ENCODE data around the gene POLR3C. TPM values are rescaled to one million over a fixed set of nuclear protein-coding genes. Genes with fewer than 3 reads are reported as not detected.

The POLR3C gene
- total and polyA plus RNA-seq, 2 donors (not counting 1 experiment from before 2014, with no cell fraction given): 36.5 to 49.3 TPM

DNA sequence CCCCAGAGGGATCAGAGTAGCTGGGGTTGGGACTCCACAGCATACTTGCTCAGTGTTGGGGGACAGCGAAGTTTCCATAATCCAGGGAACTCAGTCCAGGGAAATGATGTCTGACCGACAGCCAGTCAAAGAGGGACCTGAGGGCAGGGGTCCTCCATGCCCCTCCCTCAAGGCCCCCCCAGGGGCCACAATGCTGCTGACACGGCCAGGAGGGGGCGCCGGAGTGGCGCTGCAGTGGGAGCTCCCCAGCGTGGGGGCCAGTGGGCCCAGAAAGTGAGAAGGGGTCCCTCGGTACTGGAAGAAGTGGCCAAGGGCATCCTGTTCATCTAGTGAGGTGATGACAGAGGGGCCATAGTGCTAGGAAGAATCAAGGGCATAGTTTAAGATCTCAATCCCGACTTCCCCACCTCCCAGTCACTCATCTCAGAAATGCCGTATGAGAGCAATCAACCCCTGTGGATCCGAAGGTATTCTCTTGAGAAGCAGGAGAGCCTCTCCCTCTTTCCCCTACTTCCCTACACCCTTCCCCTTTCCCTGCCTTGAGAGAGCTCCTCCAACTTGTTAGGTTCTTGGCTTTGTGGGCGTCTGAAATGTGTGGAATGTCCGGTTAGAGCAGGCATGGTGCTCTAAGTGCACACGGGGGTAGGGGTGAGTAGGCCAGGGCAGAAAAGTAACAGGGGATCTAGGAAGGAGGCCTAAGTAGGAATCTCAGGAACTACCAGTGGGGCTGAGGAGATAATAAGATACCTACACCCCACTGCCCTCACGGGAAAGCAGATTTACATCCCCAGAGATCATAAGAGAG is 25.6 kb downstream of the POLR3C start:
- Mint-ChIP-seq H3K4me3 (no peak overlapping the region), H3K4me1 (peaks cover 7% of the 10 kb centered on the region), H3K27me3 (no peaks in the 10 kb centered on the region), H3K27ac (no peak overlapping the region), H3K9me3 (ENCODE audit: insufficient read depth) (no peaks in the 10 kb centered on the region)
- no peak for TF ChIP-seq EZH2 (IDR thresholded peaks at IDR 0.05; ENCODE audit: borderline replicate concordance, insufficient read depth, low read depth, low read length, poor library complexity, severe bottlenecking)
- TF ChIP-seq, protein P1, sequence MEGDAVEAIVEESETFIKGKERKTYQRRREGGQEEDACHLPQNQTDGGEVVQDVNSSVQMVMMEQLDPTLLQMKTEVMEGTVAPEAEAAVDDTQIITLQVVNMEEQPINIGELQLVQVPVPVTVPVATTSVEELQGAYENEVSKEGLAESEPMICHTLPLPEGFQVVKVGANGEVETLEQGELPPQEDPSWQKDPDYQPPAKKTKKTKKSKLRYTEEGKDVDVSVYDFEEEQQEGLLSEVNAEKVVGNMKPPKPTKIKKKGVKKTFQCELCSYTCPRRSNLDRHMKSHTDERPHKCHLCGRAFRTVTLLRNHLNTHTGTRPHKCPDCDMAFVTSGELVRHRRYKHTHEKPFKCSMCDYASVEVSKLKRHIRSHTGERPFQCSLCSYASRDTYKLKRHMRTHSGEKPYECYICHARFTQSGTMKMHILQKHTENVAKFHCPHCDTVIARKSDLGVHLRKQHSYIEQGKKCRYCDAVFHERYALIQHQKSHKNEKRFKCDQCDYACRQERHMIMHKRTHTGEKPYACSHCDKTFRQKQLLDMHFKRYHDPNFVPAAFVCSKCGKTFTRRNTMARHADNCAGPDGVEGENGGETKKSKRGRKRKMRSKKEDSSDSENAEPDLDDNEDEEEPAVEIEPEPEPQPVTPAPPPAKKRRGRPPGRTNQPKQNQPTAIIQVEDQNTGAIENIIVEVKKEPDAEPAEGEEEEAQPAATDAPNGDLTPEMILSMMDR (IDR thresholded peaks at IDR 0.05): peak; percentile 27
- H3K27me3 ChIP-seq (replicated peaks in 1 of 4; ENCODE audit: control extremely low read depth in 1 of 4, control insufficient read depth in 3 of 4, insufficient read depth in 4 of 4, low read length in 3 of 4): no peaks in the 10 kb centered on the region
- 93% methylated on average over 3 of the region's 15 CpGs for WGBS (ENCODE audit: insufficient coverage)
- POLR2A ChIA-PET: no interaction called here
- no peaks in the 10 kb centered on the region for H4K20me1 ChIP-seq (ENCODE audit: control insufficient read depth, insufficient read depth, low read length, poor library complexity, severe bottlenecking)
- no peak overlapping the region for H3K4me2 ChIP-seq (replicated peaks; ENCODE audit: low read depth, low read length, poor library complexity, severe bottlenecking)
- no peaks in the 10 kb centered on the region for H3K9me3 ChIP-seq (ENCODE audit: control extremely low read depth in 1 of 3, control insufficient read depth in 2 of 3, insufficient read depth in 1 of 3, low read length in 2 of 3)
- intact Hi-C loops (cut with micrococcal nuclease): loop anchor here (5.0 kb wide), 1 partner anchor 38 kb away; the partner anchor contains the start of gene ANKRD35
- peaks cover 0 to 42% of the 10 kb centered on the region in 2 experiments for H3K36me3 ChIP-seq (replicated peaks in 1 of 2; ENCODE audit: control extremely low read depth in 1 of 2, control insufficient read depth in 1 of 2, extremely low read depth in 1 of 2, insufficient read depth in 2 of 2, low read length in 1 of 2)
- CTCF ChIA-PET: interaction anchor here (0.8 to 6.5 kb wide), 6 partner anchors 8 to 163 kb away, joined by 3 to 107 read pairs (median 5); partner anchors contain the start of genes ITGA10 and PIAS3
- H3K27ac ChIP-seq (ENCODE audit: low read length in 2 of 2): no peak overlapping the region
- ATAC-seq (ENCODE audit: low read depth): no peak
- H3K9ac ChIP-seq (ENCODE audit: low read length): no peak overlapping the region
- H3K79me2 ChIP-seq (ENCODE audit: control insufficient read depth, insufficient read depth, low read length): no peaks in the 10 kb centered on the region
- H3K4me1 ChIP-seq (ENCODE audit: control insufficient read depth in 2 of 2, insufficient read depth in 2 of 2, low read length in 2 of 2): peaks cover 16 to 21% of the 10 kb centered on the region in 2 donors
- DNase-seq: no peak
- H2AFZ ChIP-seq (ENCODE audit: insufficient read depth, low read depth, low read length, poor library complexity, severe bottlenecking): no peak overlapping the region
- H3K4me3 ChIP-seq (ENCODE audit: control extremely low read depth in 1 of 5, extremely low read depth in 1 of 5, insufficient read depth in 1 of 5, low read depth in 2 of 5, low read length in 4 of 5): no peak overlapping the region

DNA sequence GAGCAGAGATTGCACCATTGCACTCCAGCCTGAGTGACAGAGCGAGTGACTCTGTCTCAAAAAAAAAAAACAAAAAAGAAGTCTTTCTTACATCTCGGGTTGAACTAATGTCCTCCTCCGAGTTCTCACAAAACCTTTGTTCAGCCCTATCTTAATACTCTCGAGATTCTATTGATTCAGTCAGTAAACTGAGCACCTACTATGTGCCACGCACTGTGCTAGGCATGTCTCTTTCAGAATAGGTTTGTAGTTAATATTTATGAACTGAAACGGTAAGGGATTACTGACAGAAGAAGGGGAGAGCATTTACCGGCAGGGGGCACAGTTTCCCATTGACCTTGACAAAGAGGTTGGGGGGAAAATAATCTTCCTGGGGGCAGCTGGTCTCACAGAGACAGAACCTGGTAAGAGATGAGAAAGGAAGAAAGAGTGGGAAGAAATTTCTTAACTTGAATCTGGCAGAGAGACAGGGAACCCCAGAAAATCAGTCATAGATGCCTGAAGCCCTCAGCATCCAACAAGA is 31.5 kb downstream of the POLR3C start:
- DNase-seq (no peak), ATAC-seq (ENCODE audit: low read depth) (no peak)
- H3K27me3 ChIP-seq (replicated peaks in 1 of 4; ENCODE audit: control extremely low read depth in 1 of 4, control insufficient read depth in 3 of 4, insufficient read depth in 4 of 4, low read length in 3 of 4): no peaks in the 10 kb centered on the region
- H3K9me3 Mint-ChIP-seq (ENCODE audit: insufficient read depth): no peaks in the 10 kb centered on the region
- H3K4me1 Mint-ChIP-seq: peaks cover 11% of the 10 kb centered on the region
- H3K4me1 ChIP-seq (ENCODE audit: control insufficient read depth in 2 of 2, insufficient read depth in 2 of 2, low read length in 2 of 2): peaks cover 9 to 14% of the 10 kb centered on the region in 2 donors
- no peak overlapping the region for H3K27ac Mint-ChIP-seq
- CTCF ChIA-PET: interaction anchor here (1.0 to 1.7 kb wide), 2 partner anchors 10 to 163 kb away, joined by 3 to 6 read pairs; partner anchors contain the start of gene NUDT17
- POLR2A ChIA-PET: no interaction called here
- no peaks in the 10 kb centered on the region for H4K20me1 ChIP-seq (ENCODE audit: control insufficient read depth, insufficient read depth, low read length, poor library complexity, severe bottlenecking)
- peak overlapping the region; percentile 7 for H3K4me3 Mint-ChIP-seq
- TF ChIP-seq, protein P1 (IDR thresholded peaks at IDR 0.05): peak; percentile 22
- no peak for TF ChIP-seq EZH2 (IDR thresholded peaks at IDR 0.05; ENCODE audit: borderline replicate concordance, insufficient read depth, low read depth, low read length, poor library complexity, severe bottlenecking)
- no peaks in the 10 kb centered on the region for H3K27me3 Mint-ChIP-seq
- 94% methylated on average over 4 of the region's 7 CpGs for WGBS (ENCODE audit: insufficient coverage)
- H2AFZ ChIP-seq (ENCODE audit: insufficient read depth, low read depth, low read length, poor library complexity, severe bottlenecking): no peak overlapping the region
- H3K79me2 ChIP-seq (ENCODE audit: control insufficient read depth, insufficient read depth, low read length): peaks cover 9% of the 10 kb centered on the region
- H3K4me2 ChIP-seq (replicated peaks; ENCODE audit: low read depth, low read length, poor library complexity, severe bottlenecking): no peak overlapping the region
- no peak overlapping the region for H3K9ac ChIP-seq (ENCODE audit: low read length)
- intact Hi-C loops (cut with micrococcal nuclease): loop anchor here (5.0 kb wide), 1 partner anchor 142 kb away; the partner anchor contains the start of gene TXNIP
- no peak overlapping the region for H3K4me3 ChIP-seq (ENCODE audit: control extremely low read depth in 1 of 5, extremely low read depth in 1 of 5, insufficient read depth in 1 of 5, low read depth in 2 of 5, low read length in 4 of 5)
- peaks cover 0 to 40% of the 10 kb centered on the region in 2 experiments for H3K36me3 ChIP-seq (replicated peaks in 1 of 2; ENCODE audit: control extremely low read depth in 1 of 2, control insufficient read depth in 1 of 2, extremely low read depth in 1 of 2, insufficient read depth in 2 of 2, low read length in 1 of 2)
- no peak overlapping the region for H3K27ac ChIP-seq (ENCODE audit: low read length in 2 of 2)
- H3K9me3 ChIP-seq (ENCODE audit: control extremely low read depth in 1 of 3, control insufficient read depth in 2 of 3, insufficient read depth in 1 of 3, low read length in 2 of 3): no peaks in the 10 kb centered on the region

Data from B cell (primary cell).